Activated CD8-positive, alpha-beta memory T cell treated with anti-CD3 and anti-CD28 coated beads for 1 hour (primary cell): ENCODE data around the gene FYN.
A peak's percentile ranks its signal among the peaks of the same experiment; 100 is the strongest.

Experiments used
- DNase-seq, 2 donors: peaks; one replicate each; pipeline ENCODE4 v3.0.0-alpha.2; 2020; ENCODE audit warnings: low read depth in 1 of 2; ENCODE audit errors: extremely low read depth in 1 of 2

Gene FYN

GRCh38 chr6:111753573-111753972, 119.7 kb downstream of the FYN start:
- DNase-seq = no peak

- no peak for DNase-seq
Observed at GRCh38 chr6:111752476-111752875, 120.8 kb downstream of the FYN start.

DNA sequence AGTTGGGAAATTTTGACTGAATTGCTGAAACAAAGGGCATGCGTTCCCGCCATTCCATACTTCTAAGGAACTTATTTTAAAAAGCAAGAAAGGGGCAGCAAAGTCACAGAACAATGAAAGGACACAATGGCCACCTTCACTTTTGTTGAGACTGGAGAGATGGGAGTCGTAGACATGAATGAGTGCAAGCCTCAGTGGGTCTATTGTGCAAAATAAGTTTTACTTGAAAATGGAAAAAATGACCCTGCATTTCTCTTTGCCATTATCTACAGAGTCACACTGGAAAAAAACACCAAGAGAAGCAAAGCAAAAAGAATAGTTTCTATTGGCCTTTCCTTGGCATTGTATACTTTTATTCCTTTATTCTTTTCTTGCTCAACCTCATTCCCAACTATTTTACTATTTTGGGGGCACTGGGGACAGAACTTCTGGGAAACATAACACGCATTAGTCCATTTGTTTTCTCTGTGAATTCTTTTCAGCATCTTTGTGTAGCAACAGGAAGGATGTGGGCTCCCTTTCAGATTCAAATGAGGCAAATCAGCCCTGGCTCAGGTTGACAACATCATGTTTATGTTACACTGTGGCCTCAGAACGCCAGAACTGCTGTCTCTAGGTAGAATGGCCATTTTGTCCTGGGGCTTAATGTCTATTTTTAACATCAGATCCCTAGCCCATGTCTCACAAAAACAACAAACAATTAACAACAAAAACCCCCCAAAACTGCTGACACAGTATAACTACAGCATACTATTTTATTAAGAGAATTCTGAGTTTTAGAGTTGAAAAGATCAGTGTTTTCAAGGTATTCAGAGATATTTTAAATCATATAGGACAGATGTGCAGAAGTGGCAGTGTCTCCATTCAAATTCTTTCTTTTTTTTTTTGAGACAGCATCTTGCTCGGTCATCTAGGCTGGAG, 122.2 kb downstream of the FYN start:
- DNase-seq = peak in 1 of 2 donors; percentile 29

GRCh38 chr6:111750153-111750552, 123.1 kb downstream of the FYN start:
- no peak for DNase-seq

DNA sequence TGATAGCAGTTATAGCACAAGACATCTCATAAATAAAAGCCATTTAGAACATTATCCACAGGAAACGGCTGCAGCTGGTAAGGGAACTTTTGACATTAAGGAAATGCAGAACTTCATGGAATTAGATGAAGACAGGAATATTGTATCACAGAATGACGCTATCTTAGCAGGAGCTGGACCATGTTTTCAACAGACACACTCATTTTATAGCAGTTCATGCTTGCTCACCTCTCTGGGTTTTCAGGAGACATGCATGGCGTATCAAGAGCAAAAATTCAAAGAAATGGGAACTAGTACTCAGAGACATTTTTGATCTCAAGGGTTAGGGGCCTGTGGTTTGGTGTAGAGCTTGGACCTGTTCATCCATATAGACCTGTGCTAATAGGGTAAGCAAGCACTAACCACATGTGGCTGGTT, 125.0 kb downstream of the FYN start:
- DNase-seq = no peak

DNA sequence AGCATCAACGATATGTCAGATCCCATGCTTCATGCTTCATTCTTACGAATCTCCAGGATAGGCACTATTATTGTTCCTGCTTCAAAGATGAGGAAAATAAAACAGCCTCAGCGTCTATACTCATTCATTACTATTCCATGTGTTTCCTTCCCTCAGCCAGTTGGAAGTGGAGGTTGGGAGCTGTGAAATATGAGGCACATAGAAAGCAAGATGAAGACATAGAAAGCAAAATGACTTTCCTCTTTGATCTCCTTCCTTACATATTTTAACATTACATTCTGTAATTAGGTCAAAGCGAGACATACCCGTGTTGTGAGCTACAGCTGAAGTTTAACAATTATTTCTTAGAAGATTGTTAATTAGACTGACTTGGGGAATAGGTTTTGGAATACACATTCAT, 125.4 kb downstream of the FYN start:
- no peak for DNase-seq

DNA sequence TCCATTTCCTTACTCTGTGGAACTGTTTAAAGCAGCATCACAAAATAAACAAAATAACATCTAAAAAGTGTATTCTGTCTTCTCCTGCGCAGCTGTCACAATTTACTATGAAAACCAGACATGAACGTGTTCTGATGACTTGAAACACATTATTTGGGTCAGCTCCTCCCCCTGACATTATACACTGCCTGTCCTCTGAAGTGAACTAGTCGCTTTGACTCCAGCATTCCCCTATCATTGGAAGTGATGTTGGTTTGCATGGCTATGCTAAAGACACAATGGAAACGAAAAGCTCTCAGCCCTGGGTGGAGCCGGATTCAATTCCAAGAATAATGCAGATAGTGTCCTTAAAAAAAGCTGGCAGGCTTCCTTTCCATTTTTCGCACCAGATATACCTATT, 125.9 kb downstream of the FYN start:
- DNase-seq = no peak

DNA sequence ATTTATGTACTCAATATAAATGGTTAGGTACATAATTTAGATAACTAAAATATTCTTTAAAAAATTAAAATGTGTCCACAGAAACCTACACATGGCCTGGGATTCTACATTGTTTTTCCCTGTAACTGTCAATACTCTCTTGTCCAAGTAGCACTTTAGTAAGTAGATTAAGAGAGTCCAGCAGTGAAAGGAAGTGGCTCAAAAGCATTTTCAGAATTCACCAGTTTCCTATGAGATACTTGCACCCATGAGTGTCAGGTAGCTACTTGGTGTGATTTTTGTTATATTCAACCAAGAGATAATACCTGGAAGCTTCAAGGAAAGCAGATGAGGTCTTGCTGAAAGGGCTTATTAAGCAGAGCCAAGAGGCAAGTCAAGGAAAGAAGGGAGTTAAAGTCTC, 126.3 kb downstream of the FYN start:
- no peak for DNase-seq

- no peak for DNase-seq
Observed at GRCh38 chr6:111745636-111746035, 127.6 kb downstream of the FYN start.

- DNase-seq = no peak
Observed at GRCh38 chr6:111745186-111745585, 128.1 kb downstream of the FYN start.

GRCh38 chr6:111743862-111744692, 129.2 kb downstream of the FYN start:
- DNase-seq = no peak

GRCh38 chr6:111743360-111743759, 129.9 kb downstream of the FYN start:
- no peak for DNase-seq

DNA sequence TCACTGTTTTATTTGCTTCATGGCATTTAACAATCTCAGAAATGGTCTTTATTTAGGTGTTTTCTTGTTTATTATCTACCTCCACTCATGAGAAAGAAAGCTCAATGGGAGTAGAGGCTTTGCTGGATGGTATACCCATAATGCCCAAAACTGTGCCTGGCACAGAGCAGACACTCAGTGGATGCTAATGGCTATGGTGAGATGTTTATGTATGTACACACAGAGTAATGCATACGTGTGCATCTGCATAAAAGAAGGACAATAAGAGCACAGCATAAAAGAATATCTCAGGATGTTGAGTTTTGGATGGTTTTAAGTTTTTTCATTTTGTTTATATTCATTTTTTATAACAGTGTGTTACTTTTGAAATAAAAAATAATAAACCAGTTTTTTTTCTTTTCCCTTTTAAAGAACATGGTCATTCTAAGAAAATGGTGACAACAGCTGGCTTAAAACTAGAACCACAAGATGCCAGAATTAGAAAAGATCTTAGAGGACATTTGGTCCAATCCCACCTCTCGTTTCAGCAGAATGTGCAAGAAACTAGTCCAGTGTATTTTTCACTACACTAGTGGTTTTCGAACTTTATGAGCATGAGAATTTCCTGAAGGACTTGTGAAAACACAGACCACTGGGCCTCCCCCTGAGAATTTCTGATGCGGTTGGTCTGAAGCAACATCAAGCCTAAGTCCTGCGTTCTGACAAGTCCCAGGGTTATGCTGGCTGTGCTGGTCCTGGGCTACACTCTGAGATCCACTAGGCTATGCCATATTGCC, 131.9 kb downstream of the FYN start:
- no peak for DNase-seq

DNA sequence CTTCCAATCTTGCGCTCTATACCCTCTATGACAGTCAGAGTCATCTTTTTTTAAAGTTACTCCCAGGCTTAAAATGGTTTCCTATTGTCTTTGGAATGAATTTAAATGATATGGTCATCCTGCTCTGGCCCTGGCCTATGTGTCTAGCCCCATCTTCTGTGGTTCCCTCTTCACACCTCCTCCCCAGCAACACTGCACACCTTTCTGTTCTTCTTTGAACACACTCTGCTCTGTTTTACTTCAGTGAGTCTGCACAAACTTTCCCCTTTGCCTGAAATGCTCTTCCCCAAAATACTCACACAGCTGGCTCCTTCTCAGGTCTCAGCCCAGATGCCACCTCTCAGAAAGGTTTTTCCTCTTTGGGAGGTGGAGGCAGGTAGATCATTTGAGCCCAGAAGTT, 132.7 kb downstream of the FYN start:
- no peak for DNase-seq

- no peak for DNase-seq
Observed at GRCh38 chr6:111739257-111739696, 134.0 kb downstream of the FYN start.

GRCh38 chr6:111738631-111739030, 134.6 kb downstream of the FYN start:
- DNase-seq = no peak

GRCh38 chr6:111738156-111738555, 135.1 kb downstream of the FYN start:
- no peak for DNase-seq

- DNase-seq = no peak
Observed at GRCh38 chr6:111737065-111737521, 136.2 kb downstream of the FYN start.

DNA sequence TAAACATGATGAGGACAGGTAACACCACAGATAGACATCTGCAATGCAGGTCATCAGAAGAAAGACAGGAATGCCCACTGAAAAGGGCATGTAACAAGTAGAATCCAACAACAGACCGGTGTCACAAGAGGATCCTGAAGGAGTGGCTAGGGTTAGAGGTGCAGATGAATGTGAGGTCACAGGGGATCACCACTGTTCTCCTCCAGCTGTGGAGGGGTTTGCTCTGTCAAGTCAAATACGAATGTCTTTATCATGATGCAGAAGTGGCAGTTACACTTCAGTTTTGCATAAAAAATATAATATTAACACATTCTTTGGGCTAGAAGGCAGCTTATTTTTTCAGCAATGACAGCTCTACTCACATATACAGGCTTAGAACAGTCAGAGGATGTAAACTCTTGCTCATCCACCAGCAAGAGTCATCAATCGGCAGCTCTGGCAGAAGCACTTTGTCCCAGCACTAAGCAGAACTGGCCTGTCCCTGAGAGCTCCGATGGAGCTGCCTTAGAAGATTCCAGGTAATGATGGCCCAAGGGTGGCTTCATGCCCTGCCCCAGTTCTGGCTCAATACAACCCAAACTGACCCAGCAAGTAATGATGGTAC, 137.1 kb downstream of the FYN start:
- DNase-seq = no peak
